GM19328 (cell line): ENCODE data around the gene WDR36.
A peak's percentile ranks its signal among the peaks of the same experiment; 100 is the strongest.
"Not testable (repeated sequence)": the region's sequence is repeated elsewhere in the genome, so short reads cannot be mapped to it uniquely, and the experiment has no call there.

ENCODE experiments used
- ATAC-seq: cut with Tn5 transposase; IDR thresholded peaks from one replicate; pipeline ENCODE4 v1.9.1; 2021; ENCODE audit warnings: mild to moderate bottlenecking, moderate library complexity; ENCODE audit not compliant: unreplicated experiment

WDR36 gene

GRCh38 chr5:111134864-111135263 is 42.7 kb downstream of the WDR36 start:
- ATAC-seq, result no peak

- ATAC-seq, result no peak
Observed at GRCh38 chr5:111135363-111135762, 43.2 kb downstream of the WDR36 start.

- ATAC-seq, result no peak
Observed at GRCh38 chr5:111135946-111136345, 43.8 kb downstream of the WDR36 start.

- no peak for ATAC-seq
Observed at GRCh38 chr5:111138096-111138495, 45.9 kb downstream of the WDR36 start.

GRCh38 chr5:111141471-111141870 is 49.3 kb downstream of the WDR36 start:
- not testable (repeated sequence) for ATAC-seq

- ATAC-seq, result no peak
Observed at GRCh38 chr5:111142932-111143331, 50.8 kb downstream of the WDR36 start.

- ATAC-seq, result no peak
Observed at GRCh38 chr5:111143910-111144309, 51.8 kb downstream of the WDR36 start.

- ATAC-seq, result peak; percentile 89
Observed at GRCh38 chr5:111144352-111144930, 52.3 kb downstream of the WDR36 start.

- no peak for ATAC-seq
Observed at GRCh38 chr5:111146053-111146452, 53.9 kb downstream of the WDR36 start.

GRCh38 chr5:111147502-111147901 is 55.4 kb downstream of the WDR36 start:
- ATAC-seq, result no peak

GRCh38 chr5:111151998-111152397 is 59.9 kb downstream of the WDR36 start:
- no peak for ATAC-seq

- ATAC-seq, result no peak
Observed at GRCh38 chr5:111153483-111153882, 61.3 kb downstream of the WDR36 start.

GRCh38 chr5:111153945-111154344 is 61.8 kb downstream of the WDR36 start:
- ATAC-seq, result no peak

- ATAC-seq, result peak; percentile 77
Observed at GRCh38 chr5:111158105-111158744, 66.1 kb downstream of the WDR36 start.

GRCh38 chr5:111159845-111160244 is 67.7 kb downstream of the WDR36 start:
- ATAC-seq, result no peak

- ATAC-seq, result no peak
Observed at GRCh38 chr5:111163000-111163399, 70.9 kb downstream of the WDR36 start.

GRCh38 chr5:111165058-111165457 is 72.9 kb downstream of the WDR36 start:
- no peak for ATAC-seq

GRCh38 chr5:111167551-111167950 is 75.4 kb downstream of the WDR36 start:
- no peak for ATAC-seq

GRCh38 chr5:111168608-111169007 is 76.5 kb downstream of the WDR36 start:
- no peak for ATAC-seq

- ATAC-seq, result no peak
Observed at GRCh38 chr5:111169269-111169668, 77.1 kb downstream of the WDR36 start.

GRCh38 chr5:111170279-111170678 is 78.1 kb downstream of the WDR36 start:
- ATAC-seq, result no peak

GRCh38 chr5:111172504-111172903 is 80.4 kb downstream of the WDR36 start:
- ATAC-seq, result no peak

- no peak for ATAC-seq
Observed at GRCh38 chr5:111173476-111173875, 81.3 kb downstream of the WDR36 start.
